Prostate gland (tissue), 2 donors: Measurements from ENCODE around the gene GDF2. TPM values are rescaled to one million over a fixed set of nuclear protein-coding genes. Genes with fewer than 3 reads are reported as not detected.

Experiments used
- DNase-seq: peaks from one replicate; pipeline ENCODE4 v3.0.0-alpha.2; 2019; ENCODE audit warnings: low spot score
- H3K27ac ChIP-seq, 2 donors: fragments of 200-600 bp; sonication (generic); 2 replicates each; pipeline ENCODE4 v1.5.1; 2017 to 2019
- H3K27me3 ChIP-seq: fragments of 200-600 bp; sonication (generic); replicated peaks from 2 replicates; pipeline ENCODE4 v1.5.1; 2019; ENCODE audit not compliant: insufficient read depth
- H3K36me3 ChIP-seq, 2 donors: fragments of 200-600 bp; sonication (generic); 1 replicate in 1 of 2; 2 replicates in 1 of 2; pipeline versions ENCODE4 v1.5.1 to v1.8.1; 2017 to 2019
- H3K4me1 ChIP-seq: fragments of 200-600 bp; sonication (generic); replicated peaks from 2 replicates; pipeline ENCODE4 v1.5.1; 2019
- H3K4me3 ChIP-seq, 2 donors: fragments of 200-600 bp; sonication (generic); 2 replicates each; pipeline ENCODE4 v1.5.1; 2017 to 2019
- H3K9me3 ChIP-seq: fragments of 200-600 bp; sonication (generic); 2 replicates; pipeline ENCODE4 v1.5.1; 2017
- CTCF ChIP-seq, 4 experiments: fragments of 200-600 bp in 2 of 4; fragments of 450-650 bp in 2 of 4; sonication (generic) in 2 of 4; IDR thresholded peaks; 1 replicate in 3 of 4; 2 replicates in 1 of 4; pipeline ENCODE4 v1.5.1; 2016 to 2019; ENCODE audit warnings: antibody characterized with exemption in 4 of 4, mild to moderate bottlenecking in 2 of 4, moderate library complexity in 2 of 4
- POLR2A ChIP-seq: fragments of 450-650 bp; IDR thresholded peaks from one replicate; pipeline ENCODE4 v1.6.1; 2016; ENCODE audit warnings: antibody characterized with exemption, mild to moderate bottlenecking
- POLR2AphosphoS5 ChIP-seq: sonication (generic); formaldehyde crosslinking; IDR thresholded peaks from one replicate; pipeline ENCODE4 v1.6.1; 2017; ENCODE audit warnings: antibody characterized with exemption
- WGBS: methylation state at CpG from one replicate; pipeline ENCODE4 v1.1.5; 2018; 5-methylcytosine and 5-hydroxymethylcytosine counted together
- intact Hi-C: fragments of 100-400 bp; cut with DNase I; formaldehyde crosslinking; loops from one replicate; pipeline ENCODE4 v1.14.2; 2022
- total RNA-seq, 2 donors: library from RNA; depleted of rRNA; stranded (reverse); fragments of >200 nt; gene quantifications; one replicate each; pipeline ENCODE4 v1.1.0, GENCODE V29; 2016

GDF2 gene
- total RNA-seq, 2 donors from 2014 or later = not detected

DNA sequence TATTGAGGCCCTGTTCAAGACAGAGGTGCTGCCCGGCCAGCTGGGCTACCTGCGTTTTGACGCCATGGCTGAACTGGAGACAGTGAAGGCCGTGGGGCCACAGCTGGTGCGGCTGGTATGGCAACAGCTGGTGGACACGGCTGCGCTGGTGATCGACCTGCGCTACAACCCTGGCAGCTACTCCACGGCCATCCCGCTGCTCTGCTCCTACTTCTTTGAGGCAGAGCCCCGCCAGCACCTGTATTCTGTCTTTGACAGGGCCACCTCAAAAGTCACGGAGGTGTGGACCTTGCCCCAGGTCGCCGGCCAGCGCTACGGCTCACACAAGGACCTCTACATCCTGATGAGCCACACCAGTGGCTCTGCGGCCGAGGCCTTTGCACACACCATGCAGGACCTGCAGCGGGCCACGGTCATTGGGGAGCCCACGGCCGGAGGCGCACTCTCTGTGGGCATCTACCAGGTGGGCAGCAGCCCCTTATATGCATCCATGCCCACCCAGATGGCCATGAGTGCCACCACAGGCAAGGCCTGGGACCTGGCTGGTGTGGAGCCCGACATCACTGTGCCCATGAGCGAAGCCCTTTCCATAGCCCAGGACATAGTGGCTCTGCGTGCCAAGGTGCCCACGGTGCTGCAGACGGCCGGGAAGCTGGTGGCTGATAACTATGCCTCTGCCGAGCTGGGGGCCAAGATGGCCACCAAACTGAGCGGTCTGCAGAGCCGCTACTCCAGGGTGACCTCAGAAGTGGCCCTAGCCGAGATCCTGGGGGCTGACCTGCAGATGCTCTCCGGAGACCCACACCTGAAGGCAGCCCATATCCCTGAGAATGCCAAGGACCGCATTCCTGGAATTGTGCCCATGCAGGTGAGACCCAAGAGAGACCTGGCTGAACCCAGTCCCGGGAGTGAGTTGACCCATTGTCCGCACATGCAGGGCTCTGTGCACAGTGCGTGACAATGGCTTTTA, 28.7 kb downstream of the GDF2 start:
- Histone ChIP-seq H3K4me3 (no peak overlapping the region), H3K36me3 (no peaks in the 10 kb centered on the region), H3K27ac (no peak overlapping the region), H3K9me3 (no peaks in the 10 kb centered on the region), H3K27me3 (no peaks in the 10 kb centered on the region), H3K4me1 (no peaks in the 10 kb centered on the region)
- intact Hi-C loops = no loop called here
- WGBS = 95% methylated on average over 39 of the region's 39 CpGs
- TF ChIP-seq POLR2A (no peak), CTCF (IDR thresholded peaks at IDR 0.05) (no peak)
- DNase-seq = no peak

- Histone ChIP-seq H3K9me3 (no peaks in the 10 kb centered on the region), H3K27me3 (no peaks in the 10 kb centered on the region), H3K4me1 (no peaks in the 10 kb centered on the region), H3K36me3 (no peaks in the 10 kb centered on the region), H3K4me3 (no peak overlapping the region), H3K27ac (no peak overlapping the region)
- TF ChIP-seq CTCF (IDR thresholded peaks at IDR 0.05) (no peak), POLR2AphosphoS5 (no peak), POLR2A (no peak)
- intact Hi-C loops = no loop called here
- WGBS = 82% methylated on average over 14 of the region's 14 CpGs
- DNase-seq = no peak
Measured at GRCh38 chr10:47351899-47352815, 29.9 kb downstream of the GDF2 start.

DNA sequence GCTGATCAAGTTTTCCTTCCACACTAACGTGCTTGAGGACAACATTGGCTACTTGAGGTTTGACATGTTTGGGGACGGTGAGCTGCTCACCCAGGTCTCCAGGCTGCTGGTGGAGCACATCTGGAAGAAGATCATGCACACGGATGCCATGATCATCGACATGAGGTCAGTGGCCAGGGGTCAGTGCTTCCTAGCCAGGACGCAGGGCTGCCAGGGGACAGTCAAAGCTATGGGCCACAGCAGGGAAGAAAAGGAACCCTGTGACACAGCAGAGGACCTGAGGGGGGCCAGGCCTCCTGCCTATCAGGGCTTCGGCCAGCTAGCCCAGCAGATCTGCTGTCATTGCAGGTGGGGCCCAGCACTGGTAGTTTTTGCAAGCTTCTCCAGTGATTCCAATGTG, 31.1 kb downstream of the GDF2 start:
- no peaks in the 10 kb centered on the region for H3K9me3 ChIP-seq
- no peak overlapping the region for H3K27ac ChIP-seq
- H3K27me3 ChIP-seq = no peaks in the 10 kb centered on the region
- no peak overlapping the region for H3K4me3 ChIP-seq
- no peak for TF ChIP-seq POLR2AphosphoS5
- no peak for TF ChIP-seq CTCF (IDR thresholded peaks at IDR 0.05)
- no peak for TF ChIP-seq POLR2A
- H3K4me1 ChIP-seq = no peaks in the 10 kb centered on the region
- WGBS = 90% methylated on average over 6 of the region's 6 CpGs
- no peak for DNase-seq
- intact Hi-C loops = no loop called here
- no peaks in the 10 kb centered on the region for H3K36me3 ChIP-seq

- no peak for DNase-seq
- H3K27ac ChIP-seq = no peak overlapping the region
- no peaks in the 10 kb centered on the region for H3K9me3 ChIP-seq
- WGBS = 67% methylated on average over 4 of the region's 4 CpGs
- no peak overlapping the region for H3K4me3 ChIP-seq
- H3K36me3 ChIP-seq = no peaks in the 10 kb centered on the region
- TF ChIP-seq POLR2AphosphoS5 = no peak
- TF ChIP-seq CTCF (IDR thresholded peaks at IDR 0.05) = no peak
- TF ChIP-seq POLR2A = no peak
- no peaks in the 10 kb centered on the region for H3K27me3 ChIP-seq
- intact Hi-C loops = no loop called here
- no peaks in the 10 kb centered on the region for H3K4me1 ChIP-seq
Measured at GRCh38 chr10:47354165-47354564, 31.9 kb downstream of the GDF2 start.
